WTC11 (cell line): ENCODE results near the gene PXK. TPM values are rescaled to one million over a fixed set of nuclear protein-coding genes. Genes with fewer than 3 reads are reported as not detected.

Experiments
- ATAC-seq: fragments of 200-7000 bp; cut with Tn5 transposase; 2 replicates; pipeline ENCODE4 v1.10.0; 2021; ENCODE audit warnings: mild to moderate bottlenecking, moderate library complexity
- CTCF ChIA-PET: fragments of 300-600 bp; sonication (Branson Sonifier 250); formaldehyde crosslinking; loops from one replicate; lab custom pipeline; 2021; ENCODE audit warnings: antibody characterized with exemption; lab: Charles Lee
- POLR2A ChIA-PET: fragments of 350-600 bp; sonication (Branson Sonifier 250); formaldehyde crosslinking; loops from one replicate; lab custom pipeline; 2021; ENCODE audit warnings: antibody characterized with exemption; lab: Charles Lee
- DNase-seq: peaks from one replicate; pipeline ENCODE4 v3.0.0; 2021; ENCODE audit warnings: low spot score
- H3K27ac Mint-ChIP-seq: 2 replicates; pipeline ENCODE4 v1.8.0; 2021; ENCODE audit warnings: mixed read lengths
- H3K27me3 Mint-ChIP-seq: 2 replicates; pipeline ENCODE4 v1.8.0; 2021; ENCODE audit warnings: low read depth, mild to moderate bottlenecking, moderate library complexity, mixed read lengths
- H3K36me3 Mint-ChIP-seq: 2 replicates; pipeline ENCODE4 v1.8.0; 2021; ENCODE audit warnings: mixed read lengths
- H3K4me1 Mint-ChIP-seq: 2 replicates; pipeline ENCODE4 v1.8.0; 2022; ENCODE audit warnings: mixed read lengths
- H3K4me3 Mint-ChIP-seq: 2 replicates; pipeline ENCODE4 v1.8.0; 2021; ENCODE audit warnings: mild to moderate bottlenecking, moderate library complexity, mixed read lengths
- H3K9me3 Mint-ChIP-seq: 2 replicates; pipeline ENCODE4 v1.8.0; 2021; ENCODE audit warnings: mixed read lengths
- ESRRA ChIP-seq: sonication (generic); formaldehyde crosslinking; IDR thresholded peaks from 2 replicates; pipeline ENCODE4 v1.8.1; 2022; ENCODE audit warnings: mild to moderate bottlenecking, missing genetic modification reagents, borderline replicate concordance
- ETV6 ChIP-seq: sonication (generic); formaldehyde crosslinking; IDR thresholded peaks from 2 replicates; pipeline ENCODE4 v1.8.1; 2022; ENCODE audit warnings: mild to moderate bottlenecking, missing genetic modification reagents
- GTF2I ChIP-seq: fragments of 250-450 bp; sonication (Bioruptor Pico); conservative IDR thresholded peaks from 2 replicates; pipeline ENCODE4 v1.4.0; 2021; ENCODE audit warnings: mild to moderate bottlenecking
- IRF2 ChIP-seq: sonication (generic); formaldehyde crosslinking; IDR thresholded peaks from 2 replicates; pipeline ENCODE4 v1.8.0; 2022; ENCODE audit warnings: low read depth, missing genetic modification reagents, borderline replicate concordance
- ZBTB21 ChIP-seq: sonication (generic); formaldehyde crosslinking; IDR thresholded peaks from 2 replicates; pipeline ENCODE4 v1.8.1; 2023; ENCODE audit warnings: mild to moderate bottlenecking, missing genetic modification reagents, borderline replicate concordance
- ZNF138 ChIP-seq: sonication (generic); formaldehyde crosslinking; conservative IDR thresholded peaks from 2 replicates; pipeline ENCODE4 v1.8.1; 2022; ENCODE audit warnings: mild to moderate bottlenecking, moderate library complexity, missing genetic modification reagents
- ZNF263 ChIP-seq: sonication (generic); formaldehyde crosslinking; IDR thresholded peaks from 2 replicates; pipeline ENCODE4 v1.8.1; 2022; ENCODE audit warnings: low read depth, mild to moderate bottlenecking, moderate library complexity, missing genetic modification reagents
- total RNA-seq: library from RNA; stranded (reverse); gene quantifications from 3 replicates; pipeline ENCODE4 v1.2.3, GENCODE V29; 2021
- TF ChIP-seq, protein P1 (sequence below): sonication (generic); formaldehyde crosslinking; IDR thresholded peaks from 2 replicates; pipeline ENCODE4 v1.8.0; 2023; ENCODE audit warnings: mild to moderate bottlenecking, missing genetic modification reagents
- TF ChIP-seq, protein P2 (sequence below): sonication (generic); formaldehyde crosslinking; IDR thresholded peaks from 2 replicates; pipeline ENCODE4 v1.8.1; 2023; ENCODE audit warnings: mild to moderate bottlenecking, missing genetic modification reagents
- TF ChIP-seq, protein P3 (sequence below): sonication (generic); formaldehyde crosslinking; IDR thresholded peaks from 2 replicates; pipeline ENCODE4 v1.8.0; 2022; ENCODE audit warnings: mild to moderate bottlenecking, missing genetic modification reagents
- TF ChIP-seq, protein P4 (sequence below): fragments of 250-450 bp; sonication (Bioruptor Pico); IDR thresholded peaks from 2 replicates; pipeline ENCODE4 v1.8.0; 2021; ENCODE audit warnings: mild to moderate bottlenecking
- TF ChIP-seq, protein P5 (sequence below): fragments of 250-450 bp; sonication (Bioruptor Pico); IDR thresholded peaks from 2 replicates; pipeline ENCODE4 v1.9.0; 2021; ENCODE audit warnings: moderate library complexity, mild to moderate bottlenecking, inconsistent platforms, borderline replicate concordance

The PXK gene
- total RNA-seq, 1 experiment from 2014 or later, result 9.4 TPM

DNA sequence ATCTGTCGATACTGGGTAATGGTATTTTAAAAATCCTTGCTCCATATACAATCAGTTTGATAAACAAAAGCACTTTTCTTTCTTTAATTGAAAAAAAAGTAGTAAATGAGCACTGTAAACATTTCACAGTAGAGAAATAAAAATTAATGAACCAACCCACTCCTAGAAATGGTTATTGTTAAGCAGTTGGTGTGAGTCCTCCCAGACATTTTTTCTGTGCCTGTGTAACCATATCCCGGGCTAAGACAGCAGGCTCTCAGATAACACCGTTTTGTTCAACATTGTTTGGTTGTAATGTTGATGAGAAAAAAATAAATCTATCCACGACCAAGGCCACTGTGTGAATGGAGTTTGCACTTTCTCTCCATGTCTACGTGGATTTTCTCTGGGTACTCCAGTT lies 42.6 kb downstream of the PXK start:
- CTCF ChIA-PET, result interaction anchor here (1.1 kb wide), 1 partner anchor 154 kb away, joined by 3 read pairs; no protein-coding TSS in a partner anchor

DNA sequence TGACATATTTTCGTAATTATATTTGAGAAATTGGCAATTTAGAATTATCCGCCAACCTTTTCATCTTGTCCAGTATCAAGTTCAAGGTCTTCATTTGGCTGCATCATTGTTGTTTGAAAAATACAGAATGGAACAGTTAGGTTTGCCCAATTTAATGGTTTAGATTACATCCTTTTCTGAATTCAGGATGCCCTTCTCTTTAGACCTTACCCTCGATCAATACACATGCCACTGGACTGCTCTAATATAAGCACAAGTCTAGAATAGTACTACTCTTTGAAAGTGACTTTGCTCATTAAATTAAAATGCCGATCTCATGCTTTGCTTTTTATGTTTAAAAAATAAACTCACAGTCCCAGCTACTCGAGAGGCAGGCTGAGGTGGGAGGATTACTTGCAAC lies 44.5 kb downstream of the PXK start:
- CTCF ChIA-PET, result interaction anchor here (0.7 to 1.0 kb wide), 3 partner anchors 36 to 253 kb away, joined by 3 read pairs; no protein-coding TSS in a partner anchor
- Mint-ChIP-seq H3K27ac (no peak overlapping the region), H3K4me3 (no peak overlapping the region)

More for the DNA sequence above, 42.6 kb downstream of the PXK start:
- Mint-ChIP-seq H3K9me3 (no peaks in the 10 kb centered on the region), H3K27me3 (no peaks in the 10 kb centered on the region), H3K27ac (no peak overlapping the region), H3K4me3 (no peak overlapping the region), H3K4me1 (peaks cover 11% of the 10 kb centered on the region), H3K36me3 (no peaks in the 10 kb centered on the region)
- DNase-seq (no peak), ATAC-seq (no peak)
- POLR2A ChIA-PET, result no interaction called here
- TF ChIP-seq ZNF138, result no peak
- TF ChIP-seq, all 79 proteins: peak for 0

DNA sequence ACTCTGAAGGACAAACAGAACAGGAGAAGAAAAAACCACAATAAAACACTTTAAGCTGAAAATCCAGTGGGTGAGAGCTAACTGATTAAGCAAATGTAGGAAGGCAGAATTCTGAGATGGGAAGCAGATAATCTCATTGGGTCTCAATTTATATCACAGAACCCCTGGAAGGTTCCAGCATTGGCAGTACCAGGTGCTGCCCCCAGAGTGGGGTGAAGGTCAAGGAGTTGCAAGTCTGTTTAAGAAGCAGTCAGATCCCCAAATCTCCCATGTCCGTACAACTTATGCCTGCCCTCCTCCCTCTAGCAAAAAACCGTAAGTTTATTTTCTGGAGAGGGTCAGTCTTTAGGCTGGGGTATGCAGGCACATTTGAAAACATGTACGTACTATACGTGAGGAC lies 45.1 kb downstream of the PXK start:
- no peaks in the 10 kb centered on the region for H3K9me3 Mint-ChIP-seq
- H3K4me1 Mint-ChIP-seq, result peaks cover 11% of the 10 kb centered on the region
- DNase-seq (no peak), ATAC-seq (peak; percentile 48; the same call in 1 of the 2 replicates)
- H3K27me3 Mint-ChIP-seq, result no peaks in the 10 kb centered on the region
- CTCF ChIA-PET, result interaction anchor here (0.7 to 1.2 kb wide), 4 partner anchors 35 to 253 kb away, joined by 3 to 5 read pairs (median 3); partner anchors contain the start of genes HTD2 and RPP14
- no peak overlapping the region for H3K4me3 Mint-ChIP-seq
- TF ChIP-seq, protein P1, sequence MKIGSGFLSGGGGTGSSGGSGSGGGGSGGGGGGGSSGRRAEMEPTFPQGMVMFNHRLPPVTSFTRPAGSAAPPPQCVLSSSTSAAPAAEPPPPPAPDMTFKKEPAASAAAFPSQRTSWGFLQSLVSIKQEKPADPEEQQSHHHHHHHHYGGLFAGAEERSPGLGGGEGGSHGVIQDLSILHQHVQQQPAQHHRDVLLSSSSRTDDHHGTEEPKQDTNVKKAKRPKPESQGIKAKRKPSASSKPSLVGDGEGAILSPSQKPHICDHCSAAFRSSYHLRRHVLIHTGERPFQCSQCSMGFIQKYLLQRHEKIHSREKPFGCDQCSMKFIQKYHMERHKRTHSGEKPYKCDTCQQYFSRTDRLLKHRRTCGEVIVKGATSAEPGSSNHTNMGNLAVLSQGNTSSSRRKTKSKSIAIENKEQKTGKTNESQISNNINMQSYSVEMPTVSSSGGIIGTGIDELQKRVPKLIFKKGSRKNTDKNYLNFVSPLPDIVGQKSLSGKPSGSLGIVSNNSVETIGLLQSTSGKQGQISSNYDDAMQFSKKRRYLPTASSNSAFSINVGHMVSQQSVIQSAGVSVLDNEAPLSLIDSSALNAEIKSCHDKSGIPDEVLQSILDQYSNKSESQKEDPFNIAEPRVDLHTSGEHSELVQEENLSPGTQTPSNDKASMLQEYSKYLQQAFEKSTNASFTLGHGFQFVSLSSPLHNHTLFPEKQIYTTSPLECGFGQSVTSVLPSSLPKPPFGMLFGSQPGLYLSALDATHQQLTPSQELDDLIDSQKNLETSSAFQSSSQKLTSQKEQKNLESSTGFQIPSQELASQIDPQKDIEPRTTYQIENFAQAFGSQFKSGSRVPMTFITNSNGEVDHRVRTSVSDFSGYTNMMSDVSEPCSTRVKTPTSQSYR (CRISPR knock-in tag), result no peak
- TF ChIP-seq, protein P2, sequence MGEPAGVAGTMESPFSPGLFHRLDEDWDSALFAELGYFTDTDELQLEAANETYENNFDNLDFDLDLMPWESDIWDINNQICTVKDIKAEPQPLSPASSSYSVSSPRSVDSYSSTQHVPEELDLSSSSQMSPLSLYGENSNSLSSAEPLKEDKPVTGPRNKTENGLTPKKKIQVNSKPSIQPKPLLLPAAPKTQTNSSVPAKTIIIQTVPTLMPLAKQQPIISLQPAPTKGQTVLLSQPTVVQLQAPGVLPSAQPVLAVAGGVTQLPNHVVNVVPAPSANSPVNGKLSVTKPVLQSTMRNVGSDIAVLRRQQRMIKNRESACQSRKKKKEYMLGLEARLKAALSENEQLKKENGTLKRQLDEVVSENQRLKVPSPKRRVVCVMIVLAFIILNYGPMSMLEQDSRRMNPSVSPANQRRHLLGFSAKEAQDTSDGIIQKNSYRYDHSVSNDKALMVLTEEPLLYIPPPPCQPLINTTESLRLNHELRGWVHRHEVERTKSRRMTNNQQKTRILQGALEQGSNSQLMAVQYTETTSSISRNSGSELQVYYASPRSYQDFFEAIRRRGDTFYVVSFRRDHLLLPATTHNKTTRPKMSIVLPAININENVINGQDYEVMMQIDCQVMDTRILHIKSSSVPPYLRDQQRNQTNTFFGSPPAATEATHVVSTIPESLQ (CRISPR knock-in tag), result no peak
- TF ChIP-seq ESRRA (CRISPR knock-in tag) (no peak), IRF2 (CRISPR knock-in tag) (no peak), GTF2I (CRISPR knock-in tag) (no peak)
- TF ChIP-seq, protein P3, sequence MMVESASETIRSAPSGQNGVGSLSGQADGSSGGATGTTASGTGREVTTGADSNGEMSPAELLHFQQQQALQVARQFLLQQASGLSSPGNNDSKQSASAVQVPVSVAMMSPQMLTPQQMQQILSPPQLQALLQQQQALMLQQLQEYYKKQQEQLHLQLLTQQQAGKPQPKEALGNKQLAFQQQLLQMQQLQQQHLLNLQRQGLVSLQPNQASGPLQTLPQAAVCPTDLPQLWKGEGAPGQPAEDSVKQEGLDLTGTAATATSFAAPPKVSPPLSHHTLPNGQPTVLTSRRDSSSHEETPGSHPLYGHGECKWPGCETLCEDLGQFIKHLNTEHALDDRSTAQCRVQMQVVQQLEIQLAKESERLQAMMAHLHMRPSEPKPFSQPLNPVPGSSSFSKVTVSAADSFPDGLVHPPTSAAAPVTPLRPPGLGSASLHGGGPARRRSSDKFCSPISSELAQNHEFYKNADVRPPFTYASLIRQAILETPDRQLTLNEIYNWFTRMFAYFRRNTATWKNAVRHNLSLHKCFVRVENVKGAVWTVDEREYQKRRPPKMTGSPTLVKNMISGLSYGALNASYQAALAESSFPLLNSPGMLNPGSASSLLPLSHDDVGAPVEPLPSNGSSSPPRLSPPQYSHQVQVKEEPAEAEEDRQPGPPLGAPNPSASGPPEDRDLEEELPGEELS, result no peak
- TF ChIP-seq, protein P4, sequence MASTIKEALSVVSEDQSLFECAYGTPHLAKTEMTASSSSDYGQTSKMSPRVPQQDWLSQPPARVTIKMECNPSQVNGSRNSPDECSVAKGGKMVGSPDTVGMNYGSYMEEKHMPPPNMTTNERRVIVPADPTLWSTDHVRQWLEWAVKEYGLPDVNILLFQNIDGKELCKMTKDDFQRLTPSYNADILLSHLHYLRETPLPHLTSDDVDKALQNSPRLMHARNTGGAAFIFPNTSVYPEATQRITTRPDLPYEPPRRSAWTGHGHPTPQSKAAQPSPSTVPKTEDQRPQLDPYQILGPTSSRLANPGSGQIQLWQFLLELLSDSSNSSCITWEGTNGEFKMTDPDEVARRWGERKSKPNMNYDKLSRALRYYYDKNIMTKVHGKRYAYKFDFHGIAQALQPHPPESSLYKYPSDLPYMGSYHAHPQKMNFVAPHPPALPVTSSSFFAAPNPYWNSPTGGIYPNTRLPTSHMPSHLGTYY (CRISPR knock-in tag), result no peak
- TF ChIP-seq, all 79 proteins: peak for 0
- H3K36me3 Mint-ChIP-seq, result no peaks in the 10 kb centered on the region
- H3K27ac Mint-ChIP-seq, result no peak overlapping the region
- POLR2A ChIA-PET, result no interaction called here

More for the DNA sequence above, 44.5 kb downstream of the PXK start:
- Mint-ChIP-seq H3K4me1 (peaks cover 11% of the 10 kb centered on the region), H3K36me3 (no peaks in the 10 kb centered on the region), H3K9me3 (no peaks in the 10 kb centered on the region), H3K27me3 (no peaks in the 10 kb centered on the region)
- DNase-seq (no peak), ATAC-seq (no peak)
- TF ChIP-seq, protein P5, sequence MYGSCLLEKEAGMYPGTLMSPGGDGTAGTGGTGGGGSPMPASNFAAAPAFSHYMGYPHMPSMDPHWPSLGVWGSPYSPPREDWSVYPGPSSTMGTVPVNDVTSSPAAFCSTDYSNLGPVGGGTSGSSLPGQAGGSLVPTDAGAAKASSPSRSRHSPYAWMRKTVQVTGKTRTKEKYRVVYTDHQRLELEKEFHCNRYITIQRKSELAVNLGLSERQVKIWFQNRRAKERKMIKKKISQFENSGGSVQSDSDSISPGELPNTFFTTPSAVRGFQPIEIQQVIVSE (CRISPR knock-in tag), result no peak
- TF ChIP-seq ZNF263 (no peak), ZBTB21 (CRISPR knock-in tag) (no peak), ETV6 (CRISPR knock-in tag) (no peak)
- TF ChIP-seq, all 79 proteins: peak for 0
- POLR2A ChIA-PET, result no interaction called here
